ENCODE data around the gene FRK. TPM values are rescaled to one million over a fixed set of nuclear protein-coding genes. Genes with fewer than 3 reads are reported as not detected.
"Not testable (repeated sequence)": the region's sequence is repeated elsewhere in the genome, so short reads cannot be mapped to it uniquely, and the experiment has no call there.

The FRK gene
- total RNA-seq (2014; rRNA removed; shearing (Covaris generic)): under 0.01 and 0.02 TPM in 2 replicates
- polyA plus RNA-seq (2015; cell fraction: cytosol; rRNA removed): 0.01 and 0.02 TPM in 2 replicates
- polyA plus RNA-seq (2015; cell fraction: nucleus; rRNA removed): 0.01 and 0.02 TPM in 2 replicates

- no peak for DNase-seq (ENCODE audit: low read depth)
Observed at GRCh38 chr6:116060572-116061283, at the start of gene FRK. Gene FRK, minus strand, starts transcription at chr6:116060891. Its CDS starts 580 bp downstream, at chr6:116060311.

GRCh38 chr6:116108836-116109235 lies 48.1 kb upstream of the FRK start:
- no peak for DNase-seq (ENCODE audit: low read depth)

GRCh38 chr6:116106146-116106545 lies 45.5 kb upstream of the FRK start:
- DNase-seq (ENCODE audit: low read depth): no peak

GRCh38 chr6:116105247-116105646 lies 44.6 kb upstream of the FRK start:
- DNase-seq (ENCODE audit: low read depth): no peak

- DNase-seq (ENCODE audit: low read depth): no peak
Observed at GRCh38 chr6:116104636-116105035, 43.9 kb upstream of the FRK start.

GRCh38 chr6:116102873-116103272 lies 42.2 kb upstream of the FRK start:
- no peak for DNase-seq (ENCODE audit: low read depth)

- DNase-seq (ENCODE audit: low read depth): no peak
Observed at GRCh38 chr6:116101790-116102189, 41.1 kb upstream of the FRK start.

- DNase-seq (ENCODE audit: low read depth): no peak
Observed at GRCh38 chr6:116101302-116101718, 40.6 kb upstream of the FRK start.

- peak; percentile 80 for DNase-seq (ENCODE audit: low read depth)
Observed at GRCh38 chr6:116100419-116101301, 40.0 kb upstream of the FRK start, which contains the start of gene NT5DC1. Gene NT5DC1, plus strand, starts transcription at chr6:116100853. Its CDS starts 78 bp downstream, at chr6:116100931.

GRCh38 chr6:116099036-116099435 lies 38.3 kb upstream of the FRK start:
- DNase-seq (ENCODE audit: low read depth): no peak

- DNase-seq (ENCODE audit: low read depth): no peak
Observed at GRCh38 chr6:116096979-116097816, 36.5 kb upstream of the FRK start.

GRCh38 chr6:116096048-116096759 lies 35.5 kb upstream of the FRK start:
- DNase-seq (ENCODE audit: low read depth): not testable (repeated sequence)

- DNase-seq (ENCODE audit: low read depth): no peak
Observed at GRCh38 chr6:116094041-116094440, 33.4 kb upstream of the FRK start.

GRCh38 chr6:116090251-116090650 lies 29.6 kb upstream of the FRK start:
- DNase-seq (ENCODE audit: low read depth): no peak

GRCh38 chr6:116088946-116089345 lies 28.3 kb upstream of the FRK start:
- no peak for DNase-seq (ENCODE audit: low read depth)

- peak; percentile 37 for DNase-seq (ENCODE audit: low read depth)
Observed at GRCh38 chr6:116087437-116088027, 26.8 kb upstream of the FRK start.

- no peak for DNase-seq (ENCODE audit: low read depth)
Observed at GRCh38 chr6:116084284-116084683, 23.6 kb upstream of the FRK start.

GRCh38 chr6:116083052-116083451 lies 22.4 kb upstream of the FRK start:
- DNase-seq (ENCODE audit: low read depth): no peak

- no peak for DNase-seq (ENCODE audit: low read depth)
Observed at GRCh38 chr6:116078945-116079344, 18.3 kb upstream of the FRK start.

GRCh38 chr6:116078522-116078921 lies 17.8 kb upstream of the FRK start:
- no peak for DNase-seq (ENCODE audit: low read depth)
